GM11168 (cell line): ENCODE data around the gene SOX30.
"Not testable (repeated sequence)": the region's sequence is repeated elsewhere in the genome, so short reads cannot be mapped to it uniquely, and the experiment has no call there.

Source experiments
- in situ Hi-C: fragments of 300-500 bp; cut with MboI; formaldehyde crosslinking; loops from one replicate; pipeline ENCODE4 v1.12.0; 2022; ENCODE audit warnings: low sequenced_read_pairs; ENCODE audit not compliant: unreplicated experiment

The SOX30 gene

DNA sequence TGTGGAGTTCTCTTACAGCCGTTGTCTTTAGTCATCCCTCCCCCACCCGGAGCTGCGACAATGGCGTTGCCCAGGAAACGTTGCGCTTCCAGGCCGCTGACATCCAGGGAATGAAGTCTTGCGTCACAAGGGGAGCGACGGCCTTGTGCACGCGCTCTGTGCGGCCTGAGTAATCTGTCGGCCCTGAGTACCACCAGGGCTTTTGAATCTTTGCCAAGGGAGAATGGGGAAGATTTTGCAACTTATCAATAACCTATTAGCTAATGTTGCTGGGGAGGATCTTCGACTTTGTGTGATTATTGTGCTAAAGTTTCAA, at the start of gene SOX30:
Gene SOX30 (minus strand): TSS at position 62 of the 316 bp plus-strand sequence. CDS start 360 bp downstream, outside the sequence.
- in situ Hi-C loops = no loop called here

DNA sequence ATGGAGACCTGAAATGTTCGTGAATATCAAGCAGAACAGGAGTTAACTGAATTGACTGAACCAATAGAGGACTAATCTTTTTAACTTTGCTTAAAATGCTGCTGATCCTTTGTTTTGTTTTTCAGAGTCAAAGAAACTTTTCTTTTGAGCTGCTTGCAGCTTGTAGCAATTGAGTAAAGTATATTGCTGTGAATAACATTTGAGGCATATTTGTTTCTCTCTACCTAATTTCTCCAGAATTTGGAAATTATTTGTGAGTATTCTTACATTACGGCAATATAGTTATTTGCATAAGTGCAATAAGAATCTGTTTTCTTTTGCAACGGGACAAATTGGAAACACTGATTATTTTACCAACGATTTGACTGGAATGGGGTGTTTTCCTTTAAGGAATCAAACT, 46.4 kb upstream of the SOX30 start:
- in situ Hi-C loops = not testable (repeated sequence)

DNA sequence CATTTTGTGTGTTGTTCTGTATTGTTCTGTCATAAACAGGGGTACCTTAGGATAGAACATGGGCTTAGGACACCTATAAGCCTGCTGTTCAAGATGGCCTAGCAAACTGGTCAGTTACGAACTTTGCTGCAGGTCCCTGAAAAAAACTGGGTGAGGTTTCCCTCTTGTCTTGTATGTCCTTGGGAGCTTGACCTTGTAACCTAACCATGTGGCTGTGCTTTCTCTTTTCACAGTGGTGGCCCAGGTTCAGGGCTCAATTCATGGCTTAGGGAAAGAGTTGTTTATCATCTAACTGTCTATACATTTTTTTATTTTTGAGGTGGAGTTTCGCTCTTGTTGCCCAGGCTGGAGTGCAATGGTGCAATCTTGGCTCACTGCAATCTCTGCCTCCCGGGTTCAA, 43.9 kb upstream of the SOX30 start:
- in situ Hi-C loops = not testable (repeated sequence)

DNA sequence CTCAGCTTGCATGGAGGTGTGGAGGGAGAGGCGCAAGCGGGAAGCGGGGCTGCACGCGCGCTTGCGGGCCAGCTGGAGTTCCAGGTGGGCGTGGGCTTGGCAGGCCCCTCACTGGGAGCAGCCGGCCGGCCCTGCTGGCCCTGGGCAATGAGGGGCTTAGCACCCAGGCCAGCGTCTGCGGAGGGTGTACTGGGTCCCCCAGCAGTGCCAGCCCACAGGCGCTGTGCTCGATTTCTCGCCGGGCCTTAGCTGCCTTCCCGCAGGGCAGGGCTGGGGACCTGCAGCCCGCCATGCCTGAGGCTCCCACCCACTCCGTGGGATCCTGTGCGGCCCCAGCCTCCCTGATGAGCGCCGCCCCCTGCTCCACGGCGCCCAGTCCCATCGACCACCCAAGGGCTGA, 41.6 kb upstream of the SOX30 start:
- in situ Hi-C loops = not testable (repeated sequence)

DNA sequence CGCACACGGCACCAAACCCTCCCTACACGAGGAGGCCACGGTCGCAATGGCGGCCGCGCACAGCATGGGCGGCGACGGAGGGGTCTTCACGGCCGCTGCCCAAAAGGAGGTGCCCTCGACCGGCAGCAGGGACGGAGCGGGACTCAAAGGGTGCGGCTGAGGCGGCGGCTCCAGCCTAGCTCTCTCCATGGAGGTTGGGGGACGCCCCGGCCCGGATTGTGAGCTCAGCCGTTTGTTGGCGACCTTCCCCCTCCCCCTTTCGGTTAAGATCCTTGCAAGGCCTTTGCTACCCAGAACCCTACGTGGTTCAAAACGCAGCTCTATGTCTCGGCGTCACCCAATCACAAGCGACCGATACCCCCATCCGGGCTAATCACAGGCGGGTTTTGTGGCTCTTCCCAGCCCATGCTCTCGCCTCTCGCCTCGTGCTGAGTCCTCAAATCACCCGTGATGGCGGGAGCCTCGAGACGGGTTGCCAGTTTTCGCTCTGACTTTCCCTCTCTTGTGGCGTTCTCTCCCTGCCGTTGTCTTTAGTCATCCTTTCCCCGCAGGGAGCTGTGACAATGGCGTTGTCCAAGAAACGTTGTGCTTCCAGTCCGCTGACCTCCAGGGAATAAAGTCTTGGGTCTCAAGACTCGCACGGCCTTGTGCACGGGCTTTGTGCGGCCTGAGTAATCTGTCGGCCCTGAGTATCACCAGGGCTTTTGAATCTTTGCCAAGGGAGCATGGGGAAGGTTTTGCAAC, 38.6 kb upstream of the SOX30 start:
- in situ Hi-C loops = no loop called here

DNA sequence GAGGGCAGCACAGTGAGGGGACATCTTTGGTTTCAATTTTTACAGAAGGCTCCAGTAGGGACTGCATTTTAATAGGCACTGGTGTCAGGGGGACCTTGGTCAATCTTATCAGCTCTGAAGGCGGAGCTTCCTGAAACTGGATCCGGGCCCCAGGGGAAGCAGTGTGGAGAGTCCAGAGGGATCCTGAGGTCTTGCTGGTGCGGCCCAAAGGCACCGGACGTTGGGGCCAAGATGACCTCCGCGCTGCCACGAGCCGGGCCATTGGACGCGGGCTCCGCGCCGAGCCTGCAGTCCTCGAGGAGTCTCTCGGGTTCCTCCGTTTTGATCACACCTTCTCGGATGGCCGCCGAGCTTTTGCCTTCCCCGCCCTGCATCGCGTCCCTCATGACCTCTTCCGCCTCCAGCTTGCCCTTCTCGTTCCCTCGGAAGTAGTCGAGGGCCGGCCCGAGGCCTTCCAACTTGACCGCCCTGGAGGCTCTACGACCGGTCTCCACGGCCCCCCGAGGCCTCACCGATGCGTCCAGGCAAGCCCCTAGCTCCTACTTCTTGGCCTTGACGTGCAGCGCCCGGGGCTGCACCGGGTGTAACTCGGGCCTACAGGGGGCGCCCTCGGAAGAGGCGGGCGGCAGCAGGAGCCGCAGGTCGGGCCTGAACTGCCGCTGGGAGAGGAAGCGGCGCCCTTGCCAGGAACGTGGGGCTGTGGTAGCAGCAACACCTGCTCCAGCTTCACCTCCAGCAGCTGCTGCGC, 37.9 kb upstream of the SOX30 start:
- in situ Hi-C loops = no loop called here

DNA sequence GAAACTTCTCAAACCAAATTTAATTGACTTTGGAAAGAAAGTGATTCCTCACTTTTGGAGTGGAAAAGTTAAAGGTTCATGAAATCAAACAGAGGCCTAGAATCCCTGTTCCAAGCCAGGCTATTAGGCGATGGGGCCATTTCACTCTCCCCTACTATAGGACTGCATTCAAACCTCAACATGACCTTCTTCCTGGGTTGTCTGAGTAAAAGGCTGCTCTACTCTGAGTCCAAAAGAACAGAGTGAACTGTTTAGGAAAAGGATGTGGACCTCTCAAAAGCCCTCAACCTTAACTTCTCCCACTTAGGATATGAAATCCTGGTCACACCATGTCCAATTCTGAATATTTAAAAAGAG, 34.9 kb upstream of the SOX30 start:
- in situ Hi-C loops = no loop called here

DNA sequence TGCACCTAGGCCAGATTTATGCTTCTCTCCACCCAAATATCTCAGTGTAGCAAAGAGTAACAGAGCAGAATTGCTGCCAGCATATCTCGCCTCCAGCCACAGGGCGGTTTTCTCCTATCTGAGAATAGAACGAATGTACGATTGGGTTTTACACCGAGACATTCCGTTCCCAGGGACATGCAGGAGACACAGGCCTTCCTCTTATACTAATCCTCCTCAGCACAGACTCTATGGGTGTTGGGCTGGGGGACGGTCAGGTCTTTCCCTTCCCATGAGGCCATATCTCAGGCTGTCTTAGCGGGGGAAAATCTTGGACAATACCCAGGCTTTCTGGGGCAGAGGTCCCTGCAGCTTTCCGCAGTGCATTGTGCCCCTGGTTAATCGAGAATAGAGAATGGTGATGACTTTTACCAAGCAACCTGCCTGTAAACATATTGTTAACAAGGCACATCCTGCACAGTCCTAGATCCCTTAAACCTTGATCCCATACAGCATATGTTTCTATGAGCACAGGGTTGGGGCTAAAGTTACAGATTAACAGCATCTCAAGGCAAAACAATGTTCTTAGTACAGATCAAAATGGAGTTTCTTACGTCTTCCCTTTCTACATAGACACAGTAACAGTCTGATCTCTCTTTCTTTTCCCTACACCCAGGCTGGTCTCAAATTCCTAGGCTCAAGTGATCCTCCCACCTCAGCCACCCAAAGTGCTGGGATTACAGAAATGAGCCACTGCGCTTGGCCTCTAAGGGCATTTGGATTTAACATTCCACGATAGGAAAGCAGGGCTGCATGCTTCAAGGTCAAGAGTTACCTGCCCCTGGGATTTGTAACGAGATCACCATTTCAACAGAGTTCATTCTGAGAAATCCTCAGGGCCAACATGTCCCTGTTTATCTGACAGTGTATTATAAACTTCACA, 34.3 kb upstream of the SOX30 start:
- in situ Hi-C loops = not testable (repeated sequence)

DNA sequence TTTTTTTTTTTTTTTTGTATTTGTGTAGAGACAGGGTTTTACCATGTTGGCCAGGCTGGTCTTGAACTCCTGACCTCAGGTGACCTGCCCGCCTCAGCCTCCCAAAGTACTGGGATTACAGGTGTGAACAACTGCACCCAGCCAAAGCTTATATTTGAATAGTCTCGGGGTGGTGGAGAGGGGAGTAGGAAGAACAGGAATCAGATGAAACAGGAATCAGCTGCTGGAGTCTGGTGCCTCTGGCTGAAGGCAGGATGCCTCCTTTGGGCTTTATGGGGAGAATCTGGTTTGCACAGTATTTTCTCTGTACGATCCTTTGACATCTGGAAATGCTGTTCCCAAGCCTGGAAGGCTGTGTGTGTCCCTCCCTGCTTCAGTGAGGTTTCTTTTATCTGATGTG, 30.0 kb upstream of the SOX30 start:
- in situ Hi-C loops = no loop called here

DNA sequence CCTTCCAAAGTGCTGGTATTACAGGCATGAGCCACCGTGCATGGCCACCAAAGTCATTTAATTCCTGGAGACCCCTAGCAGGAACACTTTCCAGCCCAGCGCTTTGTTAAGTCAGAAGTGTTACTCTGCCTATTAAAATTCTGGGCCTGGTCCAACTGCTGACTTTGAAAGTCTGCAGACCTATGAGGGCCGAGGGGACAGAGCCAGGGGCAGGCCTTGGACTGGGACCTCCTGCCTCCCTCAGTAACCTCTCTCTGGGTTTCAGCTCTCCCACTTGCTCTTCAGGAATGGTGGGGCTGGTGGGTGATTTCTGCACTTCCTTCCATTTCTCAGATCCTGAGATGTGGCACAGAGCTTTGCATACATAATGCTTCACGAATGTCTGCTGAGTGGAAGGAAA, 28.8 kb upstream of the SOX30 start:
- in situ Hi-C loops = no loop called here

DNA sequence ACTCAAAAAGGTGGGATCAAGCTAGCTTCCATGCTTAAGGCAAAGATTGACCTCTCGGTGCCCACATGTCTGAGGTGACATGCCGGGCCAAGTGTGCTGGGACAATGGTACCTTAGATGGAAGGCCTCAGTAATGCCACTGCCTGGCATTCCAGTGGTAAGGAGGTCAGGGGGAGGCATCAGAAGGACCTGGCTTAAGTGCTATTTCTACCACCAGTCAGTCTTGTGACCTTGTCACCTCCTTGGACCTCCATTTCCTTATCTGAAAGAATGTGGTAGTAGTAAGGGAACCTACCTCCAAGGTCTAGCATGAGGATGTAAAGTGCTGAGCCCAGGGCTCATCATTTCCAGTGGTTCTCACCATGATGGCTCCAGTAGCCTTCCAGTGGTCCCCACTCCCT, 28.0 kb upstream of the SOX30 start:
- in situ Hi-C loops = no loop called here

DNA sequence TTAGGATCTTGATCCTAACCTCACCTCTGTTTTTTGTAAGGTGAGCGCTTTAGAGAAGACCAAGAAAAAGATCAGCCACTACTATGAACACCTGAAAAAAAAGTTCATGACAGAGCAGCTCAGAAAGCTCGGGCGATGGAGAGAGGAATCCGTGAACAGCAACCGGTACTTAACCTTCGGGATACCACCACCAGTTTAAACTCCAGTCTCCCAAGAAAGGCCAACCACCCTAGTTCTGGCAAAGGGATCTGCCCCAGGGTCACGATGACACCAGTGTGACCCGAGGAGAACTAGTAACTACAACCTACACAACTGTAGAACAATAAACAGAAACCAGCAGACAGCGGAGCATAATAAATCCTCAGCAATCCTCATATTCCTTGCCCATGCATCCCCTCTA, 27.6 kb upstream of the SOX30 start:
- in situ Hi-C loops = no loop called here

DNA sequence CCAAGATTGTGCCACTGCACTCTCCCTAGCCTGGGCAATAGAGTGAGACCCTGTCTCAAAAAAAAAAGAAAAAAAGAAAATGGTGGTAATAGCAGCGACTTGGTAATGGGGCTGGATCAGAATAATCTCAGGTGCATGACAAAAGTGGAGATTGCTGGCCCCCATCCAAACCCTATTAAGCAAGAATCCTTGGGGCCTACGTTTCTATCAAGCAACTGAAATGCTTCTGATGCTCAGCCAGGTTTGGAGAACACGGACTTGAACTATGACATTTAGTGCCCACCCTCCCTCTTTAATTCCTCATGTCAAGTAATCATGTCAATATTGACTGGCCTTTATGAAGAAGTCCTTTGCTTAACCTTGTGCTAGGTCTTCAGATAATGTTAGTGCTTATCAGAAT, 25.7 kb upstream of the SOX30 start:
- in situ Hi-C loops = no loop called here

DNA sequence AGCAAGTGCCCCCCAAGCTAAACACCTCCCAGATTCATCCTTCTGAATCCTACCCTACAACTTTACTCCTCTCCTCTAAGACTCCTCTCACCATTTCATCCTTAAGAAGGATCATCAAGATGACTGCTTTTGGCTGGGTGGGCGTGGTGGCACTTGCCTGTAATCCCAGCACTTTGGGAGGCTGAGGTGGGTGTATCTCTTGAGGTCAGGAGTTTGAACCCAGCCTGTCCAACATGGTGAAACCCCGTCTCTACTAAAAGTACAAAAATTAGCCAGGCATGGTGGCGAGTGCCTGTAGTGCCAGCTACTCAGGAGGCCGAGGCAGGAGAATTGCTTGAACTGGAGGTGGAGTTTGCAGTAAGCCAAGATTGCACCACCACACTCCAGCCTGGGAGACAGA, 22.1 kb upstream of the SOX30 start:
- in situ Hi-C loops = not testable (repeated sequence)

DNA sequence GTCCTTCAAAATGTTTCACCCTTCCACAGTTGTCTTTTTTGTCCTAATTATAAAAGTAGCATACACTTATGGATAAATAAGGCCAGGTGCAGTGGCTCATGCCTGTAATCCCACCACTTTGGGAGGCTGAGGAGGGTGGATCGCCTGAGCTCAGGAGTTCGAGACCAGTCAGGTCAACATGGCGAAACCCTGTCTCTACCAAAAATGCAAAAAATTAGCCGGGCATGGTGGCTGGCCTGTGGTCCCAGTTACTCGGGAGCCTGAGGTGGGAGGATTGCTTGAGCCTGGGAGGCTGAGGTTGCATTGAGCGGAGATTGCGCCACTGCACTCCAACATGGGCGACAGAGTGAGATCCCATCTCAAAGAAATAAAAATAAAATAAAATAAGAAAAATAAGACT, 20.7 kb upstream of the SOX30 start:
- in situ Hi-C loops = no loop called here

DNA sequence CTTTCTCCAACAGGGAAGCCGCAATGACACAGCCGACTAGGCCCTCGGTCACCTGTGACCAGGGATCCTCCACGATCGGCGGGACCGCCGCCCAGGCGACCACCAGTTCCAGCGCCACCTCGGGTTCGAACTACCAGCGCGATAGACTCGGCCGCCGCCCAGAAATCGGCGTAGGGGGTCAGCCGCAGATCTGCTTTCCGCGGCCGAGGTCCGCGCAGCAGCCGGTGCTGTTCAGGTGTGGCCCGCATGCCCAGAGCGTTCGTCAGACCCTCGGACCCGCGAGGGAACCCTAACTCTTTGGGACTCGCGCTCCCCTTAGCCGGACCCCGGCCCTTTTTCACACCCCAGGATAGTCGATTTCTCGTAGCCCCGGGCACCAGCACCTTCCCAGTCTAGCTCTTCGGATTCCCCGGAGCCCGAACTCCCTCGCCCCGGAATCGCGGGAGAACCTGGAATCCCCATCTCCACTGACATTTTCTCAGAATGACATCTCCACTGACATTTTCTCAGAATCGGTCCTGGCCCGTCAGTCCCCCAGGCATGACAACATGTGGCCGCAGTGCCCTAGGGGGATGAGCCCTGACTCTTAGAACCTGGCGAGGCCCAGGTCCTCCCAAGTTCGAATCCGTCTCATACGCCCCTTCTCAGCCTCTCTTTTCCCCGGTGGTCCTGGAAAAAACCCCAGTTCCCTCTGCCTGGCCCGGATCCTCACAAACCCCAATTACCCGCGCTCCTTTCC, 19.5 kb upstream of the SOX30 start:
- in situ Hi-C loops = no loop called here

DNA sequence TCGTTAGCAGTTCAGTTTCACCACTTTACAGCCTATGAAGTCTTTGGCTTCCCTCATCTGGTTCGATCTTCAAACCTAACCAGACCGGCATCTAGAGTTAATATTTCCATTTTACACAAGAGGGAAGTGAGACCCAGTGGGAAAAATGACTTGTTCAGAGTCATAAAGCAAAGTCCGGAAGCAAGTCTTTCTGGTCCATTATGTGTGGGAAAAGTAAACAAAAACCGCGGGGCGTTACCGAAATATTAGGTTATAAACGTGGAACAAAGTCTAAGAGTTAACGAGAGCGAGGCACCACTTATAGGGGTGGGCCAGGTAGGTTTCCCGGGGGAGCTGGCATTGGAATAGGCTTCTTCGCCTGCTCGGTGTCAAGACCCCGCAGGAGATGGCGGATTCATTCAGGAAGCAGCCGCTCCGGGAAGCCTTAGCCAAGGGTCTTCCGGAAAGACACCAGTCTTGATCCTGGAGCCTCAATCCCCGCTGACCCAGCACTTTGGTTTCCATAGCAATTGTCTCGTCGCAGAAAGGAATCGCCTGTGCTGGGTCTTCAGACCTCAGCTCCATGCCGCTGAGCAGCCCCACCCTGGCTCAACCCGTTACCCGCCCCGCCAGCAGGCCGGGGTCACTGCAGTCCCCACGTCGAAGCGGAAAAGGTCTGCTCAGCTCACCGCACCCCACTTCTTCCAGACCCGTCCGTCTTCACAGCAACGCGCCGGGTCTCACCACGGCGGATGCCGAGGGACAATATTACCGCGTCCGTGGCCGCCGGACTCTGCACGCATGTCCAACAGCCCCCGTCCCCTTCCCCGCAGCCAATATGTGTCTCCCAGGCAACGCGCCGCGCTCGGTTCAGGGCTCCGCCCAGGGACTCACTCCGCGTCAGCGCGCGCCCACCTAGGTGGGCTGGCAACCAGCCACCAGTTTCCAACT, 18.7 kb upstream of the SOX30 start, which contains the start of gene C5orf52:
Gene C5orf52 (plus strand): TSS at position 872 of the 930 bp plus-strand sequence. CDS start 82 bp downstream, outside the sequence.
- in situ Hi-C loops = no loop called here

DNA sequence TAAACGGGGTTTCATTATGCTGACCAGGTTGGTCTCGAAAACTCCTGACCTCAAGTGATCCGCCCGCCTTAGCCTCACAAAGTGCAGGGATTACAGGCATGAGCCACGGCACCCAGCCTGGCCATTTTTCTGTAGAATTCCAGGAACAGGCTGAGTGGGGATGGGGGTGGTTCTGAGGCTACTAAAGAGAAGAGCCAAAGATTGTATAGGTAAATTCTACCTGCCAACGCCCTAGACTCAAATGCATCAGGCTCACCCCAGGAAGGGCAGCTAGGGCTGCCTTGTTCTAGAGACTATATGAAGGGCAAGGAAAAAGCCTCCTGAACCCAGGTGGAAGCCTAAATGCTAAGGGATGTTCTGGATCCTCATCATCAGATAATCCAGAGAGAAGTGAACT, 17.5 kb upstream of the SOX30 start:
- in situ Hi-C loops = no loop called here

DNA sequence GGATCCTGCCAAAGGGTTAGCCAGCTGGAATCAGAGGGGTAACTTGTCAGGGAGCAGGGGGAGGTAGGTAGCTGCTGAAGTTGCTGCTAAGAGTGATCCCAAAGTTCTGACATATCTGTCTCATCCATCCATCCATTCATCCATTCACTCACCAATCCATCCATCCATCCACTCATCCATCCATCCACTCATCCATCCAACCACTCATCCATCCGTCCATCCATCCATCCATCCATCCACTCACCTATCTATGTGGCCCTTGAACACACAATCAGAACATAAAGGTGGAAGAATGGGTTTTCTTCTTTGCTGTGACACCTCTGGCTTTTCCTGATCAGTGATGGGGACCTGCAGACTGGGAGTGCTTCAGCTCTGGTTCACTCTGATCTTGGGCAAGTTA, 16.1 kb upstream of the SOX30 start:
- in situ Hi-C loops = no loop called here
